GM13977 (cell line): ENCODE results near the gene GNB2.

ENCODE experiments used
- DNase-seq: peaks from one replicate; pipeline ENCODE4 v3.0.0; 2012; ENCODE audit warnings: low spot score
- in situ Hi-C: fragments of 300-500 bp; cut with MboI; formaldehyde crosslinking; loops from one replicate; pipeline ENCODE4 v1.12.0; 2022; ENCODE audit warnings: low sequenced_read_pairs, low pct_unique_long_range_greater_than_20kb, mixed read lengths, inconsistent platforms; ENCODE audit not compliant: unreplicated experiment
- TF ChIP-seq, protein P1 (sequence below): IDR thresholded peaks from 2 replicates; pipeline ENCODE4 v1.5.1; 2012; ENCODE audit warnings: mild to moderate bottlenecking, control low read depth; ENCODE audit not compliant: insufficient read depth; ENCODE audit errors: extremely low read depth, missing control alignments

The GNB2 gene

DNA sequence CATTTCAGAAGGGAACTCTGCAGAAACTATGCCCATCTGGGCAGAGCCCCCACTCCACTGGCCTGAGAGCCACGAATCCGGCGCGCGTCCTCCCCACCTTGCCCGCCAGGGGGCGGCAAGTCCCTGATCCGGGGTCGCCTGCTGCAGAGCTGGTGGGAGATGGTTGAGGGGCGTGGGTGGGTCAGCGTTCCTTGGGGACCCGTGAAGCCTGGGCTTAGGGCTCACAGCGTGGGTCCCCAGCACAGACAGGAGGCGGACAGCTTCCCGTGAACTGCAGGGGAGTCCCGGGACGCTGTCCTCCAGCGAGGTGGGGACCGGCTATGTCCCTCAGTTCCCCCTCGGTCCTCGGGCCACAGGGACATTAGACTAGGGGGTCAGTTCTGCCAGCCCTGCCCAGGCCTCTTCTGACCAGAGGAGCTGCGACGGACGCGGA, 31.8 kb downstream of the GNB2 start:
- TF ChIP-seq, protein P1, sequence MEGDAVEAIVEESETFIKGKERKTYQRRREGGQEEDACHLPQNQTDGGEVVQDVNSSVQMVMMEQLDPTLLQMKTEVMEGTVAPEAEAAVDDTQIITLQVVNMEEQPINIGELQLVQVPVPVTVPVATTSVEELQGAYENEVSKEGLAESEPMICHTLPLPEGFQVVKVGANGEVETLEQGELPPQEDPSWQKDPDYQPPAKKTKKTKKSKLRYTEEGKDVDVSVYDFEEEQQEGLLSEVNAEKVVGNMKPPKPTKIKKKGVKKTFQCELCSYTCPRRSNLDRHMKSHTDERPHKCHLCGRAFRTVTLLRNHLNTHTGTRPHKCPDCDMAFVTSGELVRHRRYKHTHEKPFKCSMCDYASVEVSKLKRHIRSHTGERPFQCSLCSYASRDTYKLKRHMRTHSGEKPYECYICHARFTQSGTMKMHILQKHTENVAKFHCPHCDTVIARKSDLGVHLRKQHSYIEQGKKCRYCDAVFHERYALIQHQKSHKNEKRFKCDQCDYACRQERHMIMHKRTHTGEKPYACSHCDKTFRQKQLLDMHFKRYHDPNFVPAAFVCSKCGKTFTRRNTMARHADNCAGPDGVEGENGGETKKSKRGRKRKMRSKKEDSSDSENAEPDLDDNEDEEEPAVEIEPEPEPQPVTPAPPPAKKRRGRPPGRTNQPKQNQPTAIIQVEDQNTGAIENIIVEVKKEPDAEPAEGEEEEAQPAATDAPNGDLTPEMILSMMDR = peak; percentile 92
- DNase-seq = peak; percentile 84
- in situ Hi-C loops = loop anchor here (10.0 kb wide), 1 partner anchor 149 kb away; the partner anchor contains the start of gene SLC12A9

- DNase-seq = peak; percentile 97
- in situ Hi-C loops = loop anchor here (10.0 kb wide), 1 partner anchor 149 kb away; the partner anchor contains the start of gene SLC12A9
- TF ChIP-seq, protein P1 = no peak
These were observed 32.5 kb downstream of the GNB2 start, which contains the start of gene POP7 for GRCh38 chr7:100705753-100706671. TSS of gene POP7 (plus strand) at chr7:100706121. CDS start at chr7:100706831, 710 bp downstream.

DNA sequence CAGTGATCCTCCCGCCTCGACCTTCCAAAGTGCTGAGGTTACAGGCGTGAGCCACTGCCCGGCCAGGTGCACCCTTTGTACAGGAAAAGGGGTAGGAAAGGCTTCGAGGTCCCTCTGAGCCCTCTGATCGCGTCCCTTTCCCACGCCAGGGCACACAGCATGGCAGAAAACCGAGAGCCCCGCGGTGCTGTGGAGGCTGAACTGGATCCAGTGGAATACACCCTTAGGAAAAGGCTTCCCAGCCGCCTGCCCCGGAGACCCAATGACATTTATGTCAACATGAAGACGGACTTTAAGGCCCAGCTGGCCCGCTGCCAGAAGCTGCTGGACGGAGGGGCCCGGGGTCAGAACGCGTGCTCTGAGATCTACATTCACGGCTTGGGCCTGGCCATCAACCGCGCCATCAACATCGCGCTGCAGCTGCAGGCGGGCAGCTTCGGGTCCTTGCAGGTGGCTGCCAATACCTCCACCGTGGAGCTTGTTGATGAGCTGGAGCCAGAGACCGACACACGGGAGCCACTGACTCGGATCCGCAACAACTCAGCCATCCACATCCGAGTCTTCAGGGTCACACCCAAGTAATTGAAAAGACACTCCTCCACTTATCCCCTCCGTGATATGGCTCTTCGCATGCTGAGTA, 33.3 kb downstream of the GNB2 start:
- in situ Hi-C loops = loop anchor here (10.0 kb wide), 1 partner anchor 148 kb away; the partner anchor contains the start of gene SLC12A9
- TF ChIP-seq, protein P1 = no peak
- DNase-seq = no peak

GRCh38 chr7:100708395-100708794, 34.9 kb downstream of the GNB2 start:
- TF ChIP-seq, protein P1 = no peak
- in situ Hi-C loops = loop anchor here (10.0 kb wide), 1 partner anchor 146 kb away; the partner anchor contains the start of gene SLC12A9
- DNase-seq = no peak

DNA sequence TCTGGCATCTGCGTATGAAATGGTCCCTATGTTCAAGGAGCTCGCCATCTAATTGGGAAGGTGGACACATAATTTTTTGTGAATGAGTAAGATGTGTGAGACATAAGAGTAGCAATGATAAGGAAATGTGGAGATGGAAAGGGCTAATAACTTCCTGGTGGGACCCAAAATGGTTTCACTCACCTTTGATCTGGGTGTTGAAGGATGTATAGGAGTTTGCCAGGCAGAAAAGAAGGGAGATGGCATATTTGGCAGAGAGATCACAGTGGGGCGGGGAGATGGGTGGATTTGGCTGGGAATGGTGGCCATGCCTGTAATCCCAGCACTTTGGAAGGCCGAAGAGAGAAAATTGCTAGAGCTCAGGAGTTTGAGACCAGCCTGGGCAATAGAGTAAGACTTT, 36.9 kb downstream of the GNB2 start:
- in situ Hi-C loops = no loop called here

DNA sequence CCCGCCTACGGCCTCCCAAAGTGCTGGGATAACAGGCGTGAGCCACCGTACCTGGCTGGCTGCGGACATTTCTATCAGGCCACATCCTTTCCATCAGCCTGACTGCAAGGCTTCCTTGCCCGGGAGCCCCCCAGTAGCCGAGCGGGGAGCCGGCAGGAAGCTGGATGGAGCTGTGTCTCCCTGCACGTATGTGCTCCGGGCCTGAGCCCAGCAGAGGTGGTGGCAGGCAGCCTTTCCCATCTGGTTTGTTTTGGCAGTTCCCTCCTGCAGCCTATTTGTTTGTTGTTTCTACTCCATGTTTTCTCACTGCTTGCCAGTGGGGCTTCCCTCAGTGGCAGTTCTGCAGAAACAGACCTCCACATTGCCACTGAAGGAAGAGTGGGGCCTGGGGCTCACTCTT, 37.8 kb downstream of the GNB2 start:
- DNase-seq = no peak
- TF ChIP-seq, protein P1 = no peak
- in situ Hi-C loops = no loop called here

More for the DNA sequence above, 36.9 kb downstream of the GNB2 start:
- DNase-seq = no peak
- TF ChIP-seq, protein P1 = no peak
